HG02642 (cell line): Measurements from ENCODE around the gene ZNF23.

Experiments used
- ATAC-seq: cut with Tn5 transposase; IDR thresholded peaks from one replicate; pipeline ENCODE4 v1.9.1; 2021; ENCODE audit warnings: mild to moderate bottlenecking; ENCODE audit not compliant: unreplicated experiment, poor library complexity

Gene ZNF23

GRCh38 chr16:71428883-71429282 lies 33.2 kb downstream of the ZNF23 start:
- ATAC-seq: no peak

- no peak for ATAC-seq
These were observed 33.7 kb downstream of the ZNF23 start for GRCh38 chr16:71428385-71428784.

- ATAC-seq: peak; percentile 27
These were observed 35.0 kb downstream of the ZNF23 start for GRCh38 chr16:71426880-71427615.

GRCh38 chr16:71426069-71426879 lies 35.8 kb downstream of the ZNF23 start:
- peak; percentile 50 for ATAC-seq

GRCh38 chr16:71425746-71426068 lies 36.3 kb downstream of the ZNF23 start:
- peak; percentile 7 for ATAC-seq

GRCh38 chr16:71424626-71425025 lies 37.4 kb downstream of the ZNF23 start:
- ATAC-seq: no peak

- ATAC-seq: no peak
These were observed 38.2 kb downstream of the ZNF23 start for GRCh38 chr16:71423865-71424264.

- ATAC-seq: no peak
These were observed 39.0 kb downstream of the ZNF23 start for GRCh38 chr16:71423016-71423415.

GRCh38 chr16:71421911-71422310 lies 40.1 kb downstream of the ZNF23 start:
- ATAC-seq: no peak

GRCh38 chr16:71414038-71414437 lies 48.0 kb downstream of the ZNF23 start:
- no peak for ATAC-seq

GRCh38 chr16:71413341-71413740 lies 48.7 kb downstream of the ZNF23 start:
- no peak for ATAC-seq

- ATAC-seq: peak; percentile 62
These were observed 49.5 kb downstream of the ZNF23 start for GRCh38 chr16:71412270-71413160.

GRCh38 chr16:71410146-71410545 lies 51.9 kb downstream of the ZNF23 start:
- no peak for ATAC-seq

- no peak for ATAC-seq
These were observed 52.9 kb downstream of the ZNF23 start for GRCh38 chr16:71409011-71409775.

GRCh38 chr16:71408536-71408935 lies 53.5 kb downstream of the ZNF23 start:
- no peak for ATAC-seq

- no peak for ATAC-seq
These were observed 54.3 kb downstream of the ZNF23 start for GRCh38 chr16:71407731-71408130.

- no peak for ATAC-seq
These were observed 55.3 kb downstream of the ZNF23 start for GRCh38 chr16:71406724-71407123.

- no peak for ATAC-seq
These were observed 55.7 kb downstream of the ZNF23 start for GRCh38 chr16:71406316-71406715.

GRCh38 chr16:71404364-71404763 lies 57.7 kb downstream of the ZNF23 start:
- ATAC-seq: no peak

- ATAC-seq: no peak
These were observed 59.4 kb downstream of the ZNF23 start for GRCh38 chr16:71402674-71403073.
